Smooth muscle cell (in vitro differentiated cells): ENCODE measurements around the gene ARHGEF1. TPM values are rescaled to one million over a fixed set of nuclear protein-coding genes. Genes with fewer than 3 reads are reported as not detected.
A peak's percentile ranks its signal among the peaks of the same experiment; 100 is the strongest.

Source experiments
- DNase-seq: peaks from one replicate; lab custom pipeline; 2025; ENCODE audit not compliant: unreplicated experiment; lab: John Stamatoyannopoulos, UW
- H2AFZ ChIP-seq: fragments of 200-600 bp; sonication (generic); 2 replicates; pipeline ENCODE4 v1.6.0; 2016; ENCODE audit warnings: antibody characterized with exemption, low read depth, mild to moderate bottlenecking
- H3F3A ChIP-seq: fragments of 200-600 bp; sonication (generic); 2 replicates; pipeline ENCODE4 v1.6.0; 2017; ENCODE audit warnings: antibody characterized with exemption, low read depth
- H3K27ac ChIP-seq: fragments of 200-600 bp; sonication (generic); 2 replicates; pipeline ENCODE4 v1.5.1; 2016; ENCODE audit warnings: low read depth, mild to moderate bottlenecking
- H3K27me3 ChIP-seq: fragments of 200-600 bp; sonication (generic); 2 replicates; pipeline ENCODE4 v1.6.1; 2016; ENCODE audit warnings: low read depth, mild to moderate bottlenecking
- H3K36me3 ChIP-seq: fragments of 200-600 bp; sonication (generic); 2 replicates; pipeline ENCODE4 v1.5.1; 2016; ENCODE audit warnings: low read depth
- H3K4me1 ChIP-seq: fragments of 200-600 bp; sonication (generic); 2 replicates; pipeline ENCODE4 v1.5.1; 2016; ENCODE audit warnings: low read depth
- H3K4me2 ChIP-seq: fragments of 200-600 bp; sonication (generic); 2 replicates; pipeline ENCODE4 v1.6.0; 2016; ENCODE audit warnings: mild to moderate bottlenecking
- H3K4me3 ChIP-seq: fragments of 200-600 bp; sonication (generic); 2 replicates; pipeline ENCODE4 v1.5.1; 2016; ENCODE audit warnings: mild to moderate bottlenecking
- H3K79me2 ChIP-seq: fragments of 200-600 bp; sonication (generic); 2 replicates; pipeline ENCODE4 v1.6.0; 2016; ENCODE audit warnings: low read depth, mild to moderate bottlenecking
- H3K9ac ChIP-seq: fragments of 200-600 bp; sonication (generic); 2 replicates; pipeline ENCODE4 v1.6.0; 2016; ENCODE audit warnings: low read depth
- H3K9me3 ChIP-seq: fragments of 200-600 bp; sonication (generic); replicated peaks from 2 replicates; pipeline ENCODE4 v1.5.1; 2016; ENCODE audit warnings: low read depth
- H4K20me1 ChIP-seq: fragments of 200-600 bp; sonication (generic); 2 replicates; pipeline ENCODE4 v1.6.0; 2016; ENCODE audit warnings: low read depth
- WGBS: methylation state at CpG from one replicate; pipeline ENCODE4 v1.1.7; 2016; ENCODE audit warnings: low lambda C conversion rate; 5-methylcytosine and 5-hydroxymethylcytosine counted together
- polyA plus RNA-seq: library from polyadenylated mRNA; unstranded; fragments of >200 nt; fragmentation: Nextera tagmentation; extraction: Ambion mirVana; gene quantifications from 2 replicates; pipeline ENCODE4 v1.2.1, GENCODE V29; 2016
- total RNA-seq: library from RNA; depleted of rRNA; stranded (reverse); fragments of >200 nt; gene quantifications from 2 replicates; pipeline ENCODE4 v1.2.3, GENCODE V29; 2014
- TF ChIP-seq, protein P1 (sequence below): fragments of 200-600 bp; sonication (generic); IDR thresholded peaks from 2 replicates; pipeline ENCODE4 v1.5.1; 2017; ENCODE audit warnings: borderline replicate concordance, mild to moderate bottlenecking, antibody characterized with exemption; ENCODE audit not compliant: insufficient read depth, poor library complexity, severe bottlenecking

Gene ARHGEF1
- total and polyA plus RNA-seq, 2 experiments from 2014 or later, result 24.3 to 69.6 TPM

DNA sequence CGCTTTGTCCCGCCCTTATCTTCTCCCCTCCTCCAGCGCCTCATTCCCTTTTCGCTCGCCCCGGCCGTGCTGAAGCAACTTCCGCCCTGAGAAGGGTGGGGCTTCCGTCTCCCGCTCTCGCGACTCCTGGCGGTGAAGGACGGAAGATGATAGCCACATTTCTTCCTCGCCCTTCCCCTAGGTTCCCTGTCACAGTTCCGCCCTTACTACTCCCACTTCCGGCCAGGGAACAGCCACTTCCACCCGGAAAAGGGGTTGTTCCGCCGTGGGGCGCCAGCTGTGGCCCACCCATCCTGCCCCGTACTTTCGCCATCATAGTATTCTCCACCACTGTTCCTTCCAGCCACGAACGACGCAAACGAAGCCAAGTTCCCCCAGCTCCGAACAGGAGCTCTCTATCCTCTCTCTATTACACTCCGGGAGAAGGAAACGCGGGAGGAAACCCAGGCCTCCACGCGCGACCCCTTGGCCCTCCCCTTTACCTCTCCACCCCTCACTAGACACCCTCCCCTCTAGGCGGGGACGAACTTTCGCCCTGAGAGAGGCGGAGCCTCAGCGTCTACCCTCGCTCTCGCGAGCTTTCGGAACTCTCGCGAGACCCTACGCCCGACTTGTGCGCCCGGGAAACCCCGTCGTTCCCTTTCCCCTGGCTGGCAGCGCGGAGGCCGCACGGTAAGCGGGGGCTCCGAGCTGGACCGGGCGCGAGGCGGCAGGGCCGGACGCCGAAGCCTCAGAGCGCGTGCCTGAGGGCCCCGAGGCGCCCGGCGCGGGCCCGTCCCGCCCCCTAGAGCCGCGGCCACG lies 23.2 kb upstream of the ARHGEF1 start, which contains the start of gene RPS19:
RPS19 (plus strand) TSS at position 638 of the 801 bp plus-strand sequence. CDS start 520 bp downstream, outside the sequence.
- Histone ChIP-seq H3K36me3 (peaks cover 5% of the 10 kb centered on the region), H3K4me2 (peak within 1 kb of the TSS; percentile 88), H3K4me3 (peak within 1 kb of the TSS; percentile 69), H4K20me1 (peaks cover 44% of the 10 kb centered on the region), H3K9ac (peak within 1 kb of the TSS; percentile 99), H2AFZ (peak within 1 kb of the TSS; percentile 82), H3K27me3 (no peaks in the 10 kb centered on the region), H3K79me2 (peaks cover 48% of the 10 kb centered on the region), H3K4me1 (peaks cover 21% of the 10 kb centered on the region), H3K27ac (peak within 1 kb of the TSS; percentile 91), H3F3A (peaks cover 5% of the 10 kb centered on the region), H3K9me3 (no peaks in the 10 kb centered on the region)
- WGBS, result 0% methylated on average over 66 of the region's 76 CpGs
- TF ChIP-seq, protein P1, sequence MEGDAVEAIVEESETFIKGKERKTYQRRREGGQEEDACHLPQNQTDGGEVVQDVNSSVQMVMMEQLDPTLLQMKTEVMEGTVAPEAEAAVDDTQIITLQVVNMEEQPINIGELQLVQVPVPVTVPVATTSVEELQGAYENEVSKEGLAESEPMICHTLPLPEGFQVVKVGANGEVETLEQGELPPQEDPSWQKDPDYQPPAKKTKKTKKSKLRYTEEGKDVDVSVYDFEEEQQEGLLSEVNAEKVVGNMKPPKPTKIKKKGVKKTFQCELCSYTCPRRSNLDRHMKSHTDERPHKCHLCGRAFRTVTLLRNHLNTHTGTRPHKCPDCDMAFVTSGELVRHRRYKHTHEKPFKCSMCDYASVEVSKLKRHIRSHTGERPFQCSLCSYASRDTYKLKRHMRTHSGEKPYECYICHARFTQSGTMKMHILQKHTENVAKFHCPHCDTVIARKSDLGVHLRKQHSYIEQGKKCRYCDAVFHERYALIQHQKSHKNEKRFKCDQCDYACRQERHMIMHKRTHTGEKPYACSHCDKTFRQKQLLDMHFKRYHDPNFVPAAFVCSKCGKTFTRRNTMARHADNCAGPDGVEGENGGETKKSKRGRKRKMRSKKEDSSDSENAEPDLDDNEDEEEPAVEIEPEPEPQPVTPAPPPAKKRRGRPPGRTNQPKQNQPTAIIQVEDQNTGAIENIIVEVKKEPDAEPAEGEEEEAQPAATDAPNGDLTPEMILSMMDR, result peak; percentile 47
- peak; percentile 97 for DNase-seq

DNA sequence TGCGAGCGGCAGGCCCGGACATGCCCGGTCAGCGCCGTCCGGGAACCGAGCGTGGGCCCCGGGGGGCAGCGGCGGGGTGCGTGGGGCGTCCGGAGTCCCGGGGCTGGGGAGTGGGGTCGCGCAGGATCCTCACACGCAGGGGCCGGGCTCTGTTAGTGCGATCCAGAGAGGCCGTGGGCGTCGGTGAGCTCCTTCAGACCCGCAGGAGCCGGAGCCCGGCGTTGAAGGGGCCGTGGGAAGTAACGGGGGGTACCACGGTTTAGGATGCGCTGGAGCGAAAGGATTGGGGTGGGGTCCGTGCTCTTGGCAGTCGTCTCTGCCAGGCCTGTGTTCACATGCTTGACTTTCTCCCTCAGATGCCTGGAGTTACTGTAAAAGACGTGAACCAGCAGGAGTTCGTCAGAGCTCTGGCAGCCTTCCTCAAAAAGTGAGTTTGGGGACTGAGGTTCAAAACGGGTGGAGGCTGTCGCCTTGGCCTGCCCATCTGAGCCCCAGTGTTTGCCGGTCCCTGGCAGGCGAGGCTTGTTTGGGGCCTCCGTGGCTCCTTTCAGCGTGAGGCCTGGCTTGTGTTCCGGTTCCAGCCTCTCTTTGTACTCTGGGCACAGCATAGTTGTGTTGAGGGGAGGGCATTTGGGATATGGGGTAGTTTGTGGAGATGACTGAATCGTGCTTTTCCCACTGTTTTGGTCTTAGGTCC lies 22.4 kb upstream of the ARHGEF1 start:
- Histone ChIP-seq H3F3A (peaks cover 5% of the 10 kb centered on the region), H3K27ac (peak overlapping the region; percentile 91), H3K9me3 (no peaks in the 10 kb centered on the region), H2AFZ (no peak overlapping the region), H3K4me1 (peaks cover 21% of the 10 kb centered on the region), H3K4me2 (peak overlapping the region; percentile 88), H3K27me3 (no peaks in the 10 kb centered on the region), H3K36me3 (peaks cover 5% of the 10 kb centered on the region), H3K9ac (peak overlapping the region; percentile 99), H3K79me2 (peaks cover 55% of the 10 kb centered on the region), H3K4me3 (peak overlapping the region; percentile 69), H4K20me1 (peaks cover 52% of the 10 kb centered on the region)
- no peak for DNase-seq
- 1% methylated on average over 32 of the region's 45 CpGs for WGBS
- TF ChIP-seq, protein P1, result no peak

DNA sequence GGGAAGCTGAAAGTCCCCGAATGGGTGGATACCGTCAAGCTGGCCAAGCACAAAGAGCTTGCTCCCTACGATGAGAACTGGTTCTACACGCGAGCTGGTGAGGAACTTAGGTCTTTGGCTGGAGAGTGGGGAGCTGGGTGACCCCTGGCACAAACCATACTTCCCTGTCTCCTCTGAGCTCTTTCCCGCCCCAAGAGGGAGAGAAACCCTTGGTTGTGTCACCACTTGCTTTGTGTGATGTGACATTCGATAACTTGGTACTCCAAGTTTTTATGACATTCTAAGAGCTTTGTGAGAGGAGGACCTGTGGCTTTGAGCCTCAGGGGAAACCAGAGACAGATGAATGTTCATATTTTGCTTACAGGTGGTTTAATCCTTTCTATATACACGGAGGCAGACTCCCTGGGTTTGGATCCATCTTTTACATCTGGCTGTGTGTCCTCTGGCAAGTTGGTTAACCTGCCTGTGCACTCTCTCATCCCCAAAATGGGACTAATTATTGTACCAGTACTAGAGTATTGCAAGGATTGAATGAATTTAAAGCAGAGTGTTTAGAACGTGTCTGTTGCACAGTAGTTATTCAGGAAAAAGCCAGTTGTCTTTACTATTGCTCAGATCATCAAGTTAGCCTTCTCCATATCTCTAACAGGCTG lies 21.7 kb upstream of the ARHGEF1 start:
- Histone ChIP-seq H4K20me1 (peaks cover 59% of the 10 kb centered on the region), H3K4me3 (peak overlapping the region; percentile 69), H2AFZ (no peak overlapping the region), H3K27ac (peak overlapping the region; percentile 91), H3K36me3 (peaks cover 5% of the 10 kb centered on the region), H3K9me3 (no peaks in the 10 kb centered on the region), H3K79me2 (peaks cover 60% of the 10 kb centered on the region), H3K9ac (peak overlapping the region; percentile 99), H3K4me1 (peaks cover 21% of the 10 kb centered on the region), H3K27me3 (no peaks in the 10 kb centered on the region), H3K4me2 (peak overlapping the region; percentile 88), H3F3A (peaks cover 8% of the 10 kb centered on the region)
- DNase-seq, result no peak
- TF ChIP-seq, protein P1, result no peak
- WGBS, result 55% methylated on average over 9 of the region's 9 CpGs
